GM23248 (cell line): Measurements from ENCODE around the gene NFIA.

Experiments
- EZH2 ChIP-seq: fragments of 200-600 bp; sonication (generic); IDR thresholded peaks from 2 replicates; pipeline ENCODE4 v1.6.1; 2018; ENCODE audit warnings: antibody characterized with exemption, mild to moderate bottlenecking; ENCODE audit not compliant: insufficient read depth, poor library complexity, severe bottlenecking
- EZH2phosphoT487 ChIP-seq: fragments of 200-600 bp; sonication (generic); IDR thresholded peaks from 2 replicates; pipeline ENCODE4 v1.6.1; 2018; ENCODE audit warnings: antibody characterized with exemption, moderate library complexity, mild to moderate bottlenecking, low read depth; ENCODE audit not compliant: insufficient read depth

- TF ChIP-seq EZH2, result no peak
- no peak for TF ChIP-seq EZH2phosphoT487
These were observed 80.3 kb downstream of the NFIA start for GRCh38 chr1:61162520-61163258.
